Keratinocyte (primary cell): ENCODE results near the gene FOS.

Experiments
- EZH2 ChIP-seq: IDR thresholded peaks from one replicate; pipeline ENCODE4 v1.6.1; 2012; ENCODE audit warnings: inconsistent platforms, mild to moderate bottlenecking, low read length, moderate library complexity
- TF ChIP-seq, protein P1 (sequence below), 3 experiments: IDR thresholded peaks in 1 of 3; conservative IDR thresholded peaks in 1 of 3; optimal IDR thresholded peaks in 1 of 3; 2 replicates in 2 of 3; 3 replicates in 1 of 3; pipeline versions ENCODE3 to v1.5.1; 2011; ENCODE audit warnings: low read length in 3 of 3, mild to moderate bottlenecking in 3 of 3, moderate library complexity in 2 of 3, control low read depth in 1 of 3, inconsistent platforms in 1 of 3; ENCODE audit not compliant: insufficient read depth in 2 of 3; ENCODE audit errors: extremely low read depth in 1 of 3

GRCh38 chr14:75318353-75318752 lies 39.7 kb downstream of the FOS start:
- TF ChIP-seq, protein P1, sequence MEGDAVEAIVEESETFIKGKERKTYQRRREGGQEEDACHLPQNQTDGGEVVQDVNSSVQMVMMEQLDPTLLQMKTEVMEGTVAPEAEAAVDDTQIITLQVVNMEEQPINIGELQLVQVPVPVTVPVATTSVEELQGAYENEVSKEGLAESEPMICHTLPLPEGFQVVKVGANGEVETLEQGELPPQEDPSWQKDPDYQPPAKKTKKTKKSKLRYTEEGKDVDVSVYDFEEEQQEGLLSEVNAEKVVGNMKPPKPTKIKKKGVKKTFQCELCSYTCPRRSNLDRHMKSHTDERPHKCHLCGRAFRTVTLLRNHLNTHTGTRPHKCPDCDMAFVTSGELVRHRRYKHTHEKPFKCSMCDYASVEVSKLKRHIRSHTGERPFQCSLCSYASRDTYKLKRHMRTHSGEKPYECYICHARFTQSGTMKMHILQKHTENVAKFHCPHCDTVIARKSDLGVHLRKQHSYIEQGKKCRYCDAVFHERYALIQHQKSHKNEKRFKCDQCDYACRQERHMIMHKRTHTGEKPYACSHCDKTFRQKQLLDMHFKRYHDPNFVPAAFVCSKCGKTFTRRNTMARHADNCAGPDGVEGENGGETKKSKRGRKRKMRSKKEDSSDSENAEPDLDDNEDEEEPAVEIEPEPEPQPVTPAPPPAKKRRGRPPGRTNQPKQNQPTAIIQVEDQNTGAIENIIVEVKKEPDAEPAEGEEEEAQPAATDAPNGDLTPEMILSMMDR (optimal IDR thresholded peaks at IDR 0.05 in 1 of 3, IDR thresholded peaks at IDR 0.05 in 1 of 3, conservative IDR thresholded peaks at IDR 0.05 in 1 of 3; ENCODE audit: extremely low read depth in 1 of 3, insufficient read depth in 2 of 3, low read length in 3 of 3): no peak
- no peak for TF ChIP-seq EZH2
